KMS-11 (cell line): ENCODE data around the gene CEACAM16.
"Not testable (repeated sequence)": the region's sequence is repeated elsewhere in the genome, so short reads cannot be mapped to it uniquely, and the experiment has no call there.

ENCODE experiments used
- H2AFZ ChIP-seq: fragments of 200-600 bp; sonication (generic); 2 replicates; pipeline ENCODE4 v1.6.1; 2016; ENCODE audit warnings: antibody characterized with exemption, mixed run types, low read depth
- H3K27ac ChIP-seq: fragments of 200-600 bp; sonication (generic); 2 replicates; pipeline ENCODE4 v1.6.1; 2016; ENCODE audit warnings: mild to moderate bottlenecking, mixed run types
- H3K27me3 ChIP-seq: fragments of 200-600 bp; sonication (generic); 2 replicates; pipeline ENCODE4 v1.6.1; 2017; ENCODE audit warnings: mild to moderate bottlenecking, low read depth, mixed run types, moderate library complexity; ENCODE audit not compliant: insufficient read depth
- H3K36me3 ChIP-seq: fragments of 200-600 bp; sonication (generic); 2 replicates; pipeline ENCODE4 v1.6.1; 2017; ENCODE audit warnings: mild to moderate bottlenecking, mixed run types; ENCODE audit not compliant: insufficient read depth
- H3K4me1 ChIP-seq: fragments of 200-600 bp; sonication (generic); 2 replicates; pipeline ENCODE4 v1.6.1; 2016; ENCODE audit warnings: mild to moderate bottlenecking, low read depth, mixed run types; ENCODE audit not compliant: poor library complexity, severe bottlenecking
- H3K4me2 ChIP-seq: fragments of 200-600 bp; sonication (generic); 2 replicates; pipeline ENCODE4 v1.7.0; 2016; ENCODE audit warnings: mild to moderate bottlenecking, mixed run types
- H3K4me3 ChIP-seq: fragments of 200-600 bp; sonication (generic); IDR thresholded peaks from 2 replicates; pipeline ENCODE4 v1.6.1; 2017; ENCODE audit warnings: low read depth, low read length, mixed read lengths; ENCODE audit not compliant: insufficient read depth
- H3K79me2 ChIP-seq: fragments of 200-600 bp; sonication (generic); 2 replicates; pipeline ENCODE4 v1.6.1; 2016; ENCODE audit warnings: low read depth, mixed run types; ENCODE audit not compliant: insufficient read depth
- H3K9ac ChIP-seq: fragments of 200-600 bp; sonication (generic); 2 replicates; pipeline ENCODE4 v1.6.1; 2016; ENCODE audit warnings: mild to moderate bottlenecking, mixed run types
- H4K20me1 ChIP-seq: fragments of 200-600 bp; sonication (generic); 2 replicates; pipeline ENCODE4 v1.6.1; 2016; ENCODE audit warnings: mild to moderate bottlenecking, mixed run types; ENCODE audit not compliant: insufficient read depth
- CTCF ChIP-seq: fragments of 200-600 bp; sonication (generic); conservative IDR thresholded peaks from 2 replicates; pipeline ENCODE4 v1.6.1; 2017; ENCODE audit warnings: low read depth, mild to moderate bottlenecking, antibody characterized with exemption, low read length, moderate library complexity, mixed read lengths

The CEACAM16 gene

GRCh38 chr19:44666852-44667556 is 31.9 kb upstream of the CEACAM16 start:
- H3K4me1 ChIP-seq, result peaks cover 6% of the 10 kb centered on the region
- H3K36me3 ChIP-seq, result no peaks in the 10 kb centered on the region
- H3K4me2 ChIP-seq, result no peak overlapping the region
- H3K27ac ChIP-seq, result no peak overlapping the region
- no peak for TF ChIP-seq CTCF
- no peak overlapping the region for H3K9ac ChIP-seq
- H2AFZ ChIP-seq, result no peak overlapping the region
- H4K20me1 ChIP-seq, result no peaks in the 10 kb centered on the region
- no peaks in the 10 kb centered on the region for H3K27me3 ChIP-seq
- no peaks in the 10 kb centered on the region for H3K79me2 ChIP-seq
- no peak overlapping the region for H3K4me3 ChIP-seq

GRCh38 chr19:44668985-44669764 is 29.8 kb upstream of the CEACAM16 start:
- Histone ChIP-seq H3K9ac (no peak overlapping the region), H3K36me3 (no peaks in the 10 kb centered on the region), H3K4me1 (no peaks in the 10 kb centered on the region), H3K27me3 (no peaks in the 10 kb centered on the region), H3K4me3 (no peak overlapping the region), H2AFZ (no peak overlapping the region), H3K27ac (no peak overlapping the region), H4K20me1 (no peaks in the 10 kb centered on the region), H3K79me2 (no peaks in the 10 kb centered on the region), H3K4me2 (no peak overlapping the region)
- TF ChIP-seq CTCF, result no peak

- H3K27me3 ChIP-seq, H3K4me3 ChIP-seq, H3K36me3 ChIP-seq, H4K20me1 ChIP-seq, H3K27ac ChIP-seq, H3K4me2 ChIP-seq, H3K4me1 ChIP-seq, H3K9ac ChIP-seq, H3K79me2 ChIP-seq, H2AFZ ChIP-seq: not testable (repeated sequence)
These were observed 28.9 kb upstream of the CEACAM16 start for GRCh38 chr19:44670027-44670426.

GRCh38 chr19:44671400-44671799 is 27.6 kb upstream of the CEACAM16 start, which contains the start of gene CEACAM19:
Gene CEACAM19 (plus strand): TSS chr19:44671482. CDS start chr19:44671932, 450 bp downstream.
- Histone ChIP-seq H3K4me1 (no peaks in the 10 kb centered on the region), H3K79me2 (no peaks in the 10 kb centered on the region), H4K20me1 (no peaks in the 10 kb centered on the region), H3K4me2 (no peak within 1 kb of the TSS), H3K27me3 (no peaks in the 10 kb centered on the region), H3K27ac (no peak within 1 kb of the TSS), H2AFZ (no peak within 1 kb of the TSS), H3K36me3 (no peaks in the 10 kb centered on the region), H3K9ac (no peak within 1 kb of the TSS), H3K4me3 (no peak within 1 kb of the TSS)
- no peak for TF ChIP-seq CTCF

GRCh38 chr19:44672226-44672625 is 26.7 kb upstream of the CEACAM16 start:
- Histone ChIP-seq H3K27me3 (no peaks in the 10 kb centered on the region), H3K27ac (no peak overlapping the region), H2AFZ (no peak overlapping the region), H3K4me3 (no peak overlapping the region), H3K9ac (no peak overlapping the region), H3K4me2 (no peak overlapping the region), H4K20me1 (no peaks in the 10 kb centered on the region), H3K36me3 (no peaks in the 10 kb centered on the region), H3K79me2 (no peaks in the 10 kb centered on the region), H3K4me1 (no peaks in the 10 kb centered on the region)
- no peak for TF ChIP-seq CTCF
